GM23338 (cell line): ENCODE measurements around the gene CASQ1. TPM values are rescaled to one million over a fixed set of nuclear protein-coding genes. Genes with fewer than 3 reads are reported as not detected.

Source experiments
- ATAC-seq: fragments of 200-7000 bp; cut with Tn5 transposase; 3 replicates; pipeline ENCODE4 v1.9.1; 2020
- DNase-seq: peaks from one replicate; pipeline ENCODE4 v3.0.0-alpha.2; 2015; ENCODE audit warnings: low spot score
- H2AFZ ChIP-seq: fragments of 200-600 bp; sonication (generic); 2 replicates; pipeline ENCODE4 v1.8.0; 2016; ENCODE audit warnings: antibody characterized with exemption, mild to moderate bottlenecking, moderate library complexity
- H3F3A ChIP-seq: fragments of 200-600 bp; sonication (generic); replicated peaks from 2 replicates; pipeline ENCODE4 v1.8.0; 2017; ENCODE audit warnings: antibody characterized with exemption, mixed run types, low read depth
- H3K27ac ChIP-seq: fragments of 200-600 bp; sonication (generic); 2 replicates; pipeline ENCODE4 v1.6.1; 2016; ENCODE audit warnings: low read depth
- H3K27me3 ChIP-seq: fragments of 200-600 bp; sonication (generic); 2 replicates; pipeline ENCODE4 v1.8.0; 2016; ENCODE audit warnings: mild to moderate bottlenecking, mixed run types, moderate library complexity; ENCODE audit not compliant: insufficient read depth
- H3K36me3 ChIP-seq: fragments of 200-600 bp; sonication (generic); 2 replicates; pipeline ENCODE4 v1.8.0; 2016; ENCODE audit warnings: mild to moderate bottlenecking; ENCODE audit not compliant: insufficient read depth
- H3K4me1 ChIP-seq: fragments of 200-600 bp; sonication (generic); 2 replicates; pipeline ENCODE4 v1.8.0; 2016; ENCODE audit warnings: mild to moderate bottlenecking, moderate library complexity; ENCODE audit not compliant: insufficient read depth
- H3K4me2 ChIP-seq: fragments of 200-600 bp; sonication (generic); 2 replicates; pipeline ENCODE4 v1.7.1; 2017; ENCODE audit warnings: mixed run types
- H3K4me3 ChIP-seq: fragments of 200-600 bp; sonication (generic); 2 replicates; pipeline ENCODE4 v1.6.1; 2016; ENCODE audit warnings: mixed run types
- H3K79me2 ChIP-seq: fragments of 200-600 bp; sonication (generic); replicated peaks from 2 replicates; pipeline ENCODE4 v1.8.0; 2017; ENCODE audit warnings: mild to moderate bottlenecking; ENCODE audit not compliant: insufficient read depth
- H3K9me2 ChIP-seq: fragments of 200-600 bp; sonication (generic); 2 replicates; pipeline ENCODE4 v1.8.0; 2017; ENCODE audit not compliant: insufficient read depth
- H4K20me1 ChIP-seq: fragments of 200-600 bp; sonication (generic); replicated peaks from 2 replicates; pipeline ENCODE4 v1.8.0; 2017; ENCODE audit warnings: mild to moderate bottlenecking; ENCODE audit not compliant: insufficient read depth
- H3K27ac Mint-ChIP-seq: 2 replicates; pipeline ENCODE4 v1.8.0; 2020; ENCODE audit warnings: inconsistent platforms, mild to moderate bottlenecking, moderate library complexity, mixed read lengths
- H3K27me3 Mint-ChIP-seq: 3 replicates; pipeline ENCODE4 v1.8.0; 2022; ENCODE audit warnings: low read depth, mild to moderate bottlenecking, moderate library complexity, mixed read lengths, inconsistent platforms; ENCODE audit not compliant: insufficient read depth, poor library complexity
- H3K36me3 Mint-ChIP-seq: 3 replicates; pipeline ENCODE4 v1.8.0; 2021; ENCODE audit warnings: low read depth, mild to moderate bottlenecking, inconsistent platforms, moderate library complexity, mixed read lengths
- H3K4me1 Mint-ChIP-seq: 3 replicates; pipeline ENCODE4 v1.8.0; 2020; ENCODE audit warnings: mild to moderate bottlenecking, inconsistent platforms, mixed read lengths
- H3K4me3 Mint-ChIP-seq: 3 replicates; pipeline ENCODE4 v1.8.0; 2021; ENCODE audit warnings: moderate library complexity, mild to moderate bottlenecking, inconsistent platforms, mixed read lengths
- H3K9me3 Mint-ChIP-seq: 3 replicates; pipeline ENCODE4 v1.8.0; 2020; ENCODE audit warnings: moderate library complexity, mild to moderate bottlenecking, inconsistent platforms, mixed read lengths
- ETS1 ChIP-seq: IDR thresholded peaks from 2 replicates; pipeline ENCODE4 v1.6.1; 2016; ENCODE audit warnings: antibody characterized with exemption
- EZH2 ChIP-seq: fragments of 200-600 bp; sonication (generic); IDR thresholded peaks from one replicate; pipeline ENCODE4 v1.8.0; 2017; ENCODE audit warnings: antibody characterized with exemption, mild to moderate bottlenecking, low read depth; ENCODE audit not compliant: unreplicated experiment
- EZH2phosphoT487 ChIP-seq: fragments of 200-600 bp; sonication (generic); IDR thresholded peaks from one replicate; pipeline ENCODE4 v1.8.1; 2018; ENCODE audit warnings: antibody characterized with exemption; ENCODE audit not compliant: unreplicated experiment
- ZNF331 ChIP-seq: fragments of 250-450 bp; sonication (Bioruptor Pico); IDR thresholded peaks from 2 replicates; pipeline ENCODE4 v1.5.0; 2020; ENCODE audit warnings: low read depth, mild to moderate bottlenecking, moderate library complexity
- ZNF462 ChIP-seq: fragments of 250-450 bp; sonication (Bioruptor Pico); IDR thresholded peaks from 2 replicates; pipeline ENCODE4 v1.5.0; 2020; ENCODE audit warnings: mild to moderate bottlenecking, moderate library complexity
- polyA plus RNA-seq: library from polyadenylated mRNA; unstranded; fragments of >200 nt; fragmentation: Nextera tagmentation; extraction: Ambion mirVana; gene quantifications from 2 replicates; pipeline ENCODE4 v1.2.1, GENCODE V29; 2016
- total RNA-seq: library from RNA; depleted of rRNA; stranded (reverse); fragments of >200 nt; shearing (Covaris generic); gene quantifications from 2 replicates; pipeline ENCODE4 v1.2.3, GENCODE V29; 2014

Gene CASQ1
- total and polyA plus RNA-seq, 2 experiments from 2014 or later = 1.1 to 2.8 TPM

GRCh38 chr1:160191756-160192155, 1.4 kb downstream of the CASQ1 start:
- no peak for DNase-seq
- Histone ChIP-seq H3K27me3 (no peaks in the 10 kb centered on the region), H3K4me2 (no peak overlapping the region), H3K4me3 (no peak overlapping the region), H3K36me3 (no peaks in the 10 kb centered on the region), H3F3A (0 out of 2 replicates have a peak, but pooled peaks cover 9% of the 10 kb centered on the region), H4K20me1 (no peaks in the 10 kb centered on the region), H3K79me2 (no peaks in the 10 kb centered on the region), H2AFZ (no peak overlapping the region), H3K27ac (no peak overlapping the region), H3K4me1 (peaks cover 32% of the 10 kb centered on the region), H3K9me2 (peaks cover 9% of the 10 kb centered on the region)
- Mint-ChIP-seq H3K4me1 (peaks cover 13% of the 10 kb centered on the region), H3K27me3 (no peaks in the 10 kb centered on the region), H3K27ac (no peak overlapping the region), H3K36me3 (no peaks in the 10 kb centered on the region; the same call in 2 of the 3 replicates), H3K9me3 (no peaks in the 10 kb centered on the region), H3K4me3 (no peak overlapping the region)
- no peak for TF ChIP-seq EZH2
- no peak for TF ChIP-seq ZNF331 (CRISPR knock-in tag)
- TF ChIP-seq ETS1 = no peak
- no peak for TF ChIP-seq ZNF462 (CRISPR knock-in tag)
- no peak for TF ChIP-seq EZH2phosphoT487
- no peak for ATAC-seq
